ENCODE data around the gene TPX2. TPM values are rescaled to one million over a fixed set of nuclear protein-coding genes. Genes with fewer than 3 reads are reported as not detected.
A peak's percentile ranks its signal among the peaks of the same experiment; 100 is the strongest.
"Not testable (repeated sequence)": the region's sequence is repeated elsewhere in the genome, so short reads cannot be mapped to it uniquely, and the experiment has no call there.

The TPX2 gene
- total RNA-seq, 4 donors from 2014 or later, result 0.21 to 2.7 (median 0.40) TPM

DNA sequence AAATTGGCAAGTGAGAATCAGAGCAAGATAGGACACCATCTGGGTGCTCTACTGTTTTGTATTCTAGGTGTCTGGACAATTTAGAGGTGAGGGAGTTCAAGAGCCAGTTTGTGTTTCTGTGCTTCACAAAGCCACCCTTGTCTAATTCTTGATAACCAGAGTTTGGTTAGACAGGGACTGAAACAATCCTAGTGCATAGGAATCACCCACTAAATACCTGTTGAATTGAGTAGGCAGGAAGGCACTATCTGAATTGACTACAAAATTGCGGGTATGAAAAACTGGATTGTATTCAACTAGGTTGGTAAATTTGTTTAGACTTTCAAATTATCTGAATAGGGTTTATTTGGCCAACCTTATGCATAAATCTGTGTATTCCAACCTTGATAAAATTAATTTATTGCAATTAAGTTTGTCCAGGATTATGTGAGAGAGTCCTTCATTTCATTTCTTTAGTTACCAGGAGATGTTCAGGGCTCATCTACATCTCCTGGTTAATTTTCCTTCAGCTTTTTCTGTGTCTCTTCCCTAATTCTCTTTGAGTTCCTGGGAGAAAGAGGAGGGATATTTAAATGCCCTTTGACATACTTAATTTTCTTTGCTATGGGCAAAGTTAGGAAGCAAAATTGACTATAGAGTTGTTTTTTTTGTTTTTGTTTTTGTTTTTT is 1.7 kb downstream of the TPX2 start:
- TF ChIP-seq EP300 (IDR thresholded peaks at IDR 0.05) (no peak), CTCF (IDR thresholded peaks at IDR 0.05) (no peak), POLR2A (IDR thresholded peaks at IDR 0.05) (no peak)
- H3K27ac ChIP-seq, result no peak overlapping the region
- no peaks in the 10 kb centered on the region for H3K36me3 ChIP-seq
- WGBS, 2 donors, result 50 to 71% methylated on average over 1 of the region's 1 CpG
- no peaks in the 10 kb centered on the region for H3K9me3 ChIP-seq
- H3K27me3 ChIP-seq, result no peaks in the 10 kb centered on the region
- no peak overlapping the region for H3K4me3 ChIP-seq
- no peak for DNase-seq (ENCODE audit: low spot score in 2 of 2)
- H3K4me1 ChIP-seq, result peaks cover 0 to 16% (median 3%) of the 10 kb centered on the region in 4 donors

DNA sequence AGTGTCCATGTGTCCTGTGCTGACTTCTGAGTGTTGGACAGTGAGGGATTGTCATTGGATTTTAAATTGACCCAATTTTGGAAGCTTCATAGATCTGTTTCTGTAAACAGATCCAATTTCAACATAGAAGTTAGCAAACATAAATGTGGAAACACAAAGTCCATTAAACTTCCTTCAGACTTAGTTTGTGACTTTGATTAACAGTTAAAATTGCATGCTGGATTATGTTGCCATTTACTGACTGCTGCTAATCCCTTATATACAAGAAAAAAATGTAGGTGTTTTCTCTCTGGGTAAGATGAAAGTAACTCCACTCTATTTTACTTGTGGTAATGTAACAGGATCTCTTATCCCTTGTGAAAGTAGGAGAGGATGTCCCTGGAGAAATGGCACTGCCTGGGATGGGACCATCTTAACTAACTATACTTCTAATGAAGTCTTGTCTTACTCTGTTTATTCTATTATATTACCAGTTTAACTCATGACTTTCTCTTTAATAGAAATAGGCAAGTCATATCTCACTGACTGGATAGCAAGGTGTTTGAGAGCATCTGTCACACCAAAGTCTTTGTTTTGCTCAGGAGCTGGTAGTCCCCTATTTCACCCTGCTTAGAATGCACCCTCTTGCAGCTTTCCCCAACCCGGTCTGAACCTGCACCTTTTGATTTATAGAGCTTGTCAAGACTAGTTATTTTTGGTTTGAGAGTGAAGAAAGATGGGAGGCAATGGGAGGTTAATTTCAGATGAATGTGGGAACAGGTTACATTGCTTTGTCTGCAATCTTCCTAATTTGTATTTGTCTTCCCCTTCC is 7.2 kb downstream of the TPX2 start:
- H3K27ac ChIP-seq, result no peak overlapping the region
- no peak for TF ChIP-seq POLR2A (IDR thresholded peaks at IDR 0.05)
- no peak for TF ChIP-seq CTCF (IDR thresholded peaks at IDR 0.05)
- no peak for TF ChIP-seq EP300 (IDR thresholded peaks at IDR 0.05)
- H3K36me3 ChIP-seq, result no peaks in the 10 kb centered on the region
- no peaks in the 10 kb centered on the region for H3K9me3 ChIP-seq
- WGBS, 2 donors, result 40 to 62% methylated on average over 1 of the region's 1 CpG
- no peaks in the 10 kb centered on the region for H3K4me1 ChIP-seq
- H3K4me3 ChIP-seq, result no peak overlapping the region
- no peaks in the 10 kb centered on the region for H3K27me3 ChIP-seq
- no peak for DNase-seq (ENCODE audit: low spot score in 2 of 2)

GRCh38 chr20:31747028-31747427 is 7.9 kb downstream of the TPX2 start:
- not testable (repeated sequence) for H3K9me3 ChIP-seq; H3K4me3 ChIP-seq; H3K27me3 ChIP-seq; H3K36me3 ChIP-seq; H3K4me1 ChIP-seq; DNase-seq (ENCODE audit: low spot score in 2 of 2); H3K27ac ChIP-seq
- WGBS, 2 donors, result 84% methylated on average over 14 of the region's 14 CpGs

GRCh38 chr20:31747640-31748039 is 8.6 kb downstream of the TPX2 start:
- peak overlapping the region in 1 of 4 donors; percentile 3 for H3K27ac ChIP-seq
- no peaks in the 10 kb centered on the region for H3K9me3 ChIP-seq
- 59 to 61% methylated on average over 5 of the region's 5 CpGs for WGBS, 2 donors

DNA sequence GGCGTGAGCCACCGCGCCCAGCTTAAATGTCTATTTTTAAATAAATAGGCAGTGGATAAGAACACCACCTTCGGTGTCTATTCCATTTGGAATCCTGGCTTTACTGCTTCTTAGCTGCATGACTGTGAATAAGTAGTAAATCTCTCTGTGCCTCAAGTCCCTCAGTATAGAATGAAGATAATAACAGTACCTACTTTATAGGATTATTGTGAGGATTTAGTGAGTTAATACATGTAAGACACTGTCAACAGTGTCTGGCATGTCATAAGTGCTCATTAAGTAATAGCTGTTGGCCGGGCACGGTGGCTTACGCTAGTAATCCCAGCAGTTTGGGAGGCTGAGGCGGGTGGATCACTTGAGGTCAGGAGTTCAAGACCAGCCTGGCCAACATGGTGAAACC is 10.1 kb downstream of the TPX2 start:
- WGBS, 2 donors, result 93 to 95% methylated on average over 8 of the region's 8 CpGs
- Histone ChIP-seq H3K36me3 (no peaks in the 10 kb centered on the region), H3K27ac (no peak overlapping the region), H3K27me3 (no peaks in the 10 kb centered on the region), H3K9me3 (no peaks in the 10 kb centered on the region), H3K4me3 (no peak overlapping the region), H3K4me1 (no peaks in the 10 kb centered on the region)
- no peak for DNase-seq (ENCODE audit: low spot score in 2 of 2)
- TF ChIP-seq POLR2A (IDR thresholded peaks at IDR 0.05) (no peak), EP300 (IDR thresholded peaks at IDR 0.05) (no peak)

More at GRCh38 chr20:31747640-31748039, 8.6 kb downstream of the TPX2 start:
- no peak for TF ChIP-seq CTCF (IDR thresholded peaks at IDR 0.05)
- TF ChIP-seq EP300 (IDR thresholded peaks at IDR 0.05), result no peak
- TF ChIP-seq POLR2A (IDR thresholded peaks at IDR 0.05), result no peak
- no peaks in the 10 kb centered on the region for H3K27me3 ChIP-seq
- H3K36me3 ChIP-seq, result no peaks in the 10 kb centered on the region
- no peaks in the 10 kb centered on the region for H3K4me1 ChIP-seq
- no peak for DNase-seq (ENCODE audit: low spot score in 2 of 2)
- H3K4me3 ChIP-seq, result no peak overlapping the region

DNA sequence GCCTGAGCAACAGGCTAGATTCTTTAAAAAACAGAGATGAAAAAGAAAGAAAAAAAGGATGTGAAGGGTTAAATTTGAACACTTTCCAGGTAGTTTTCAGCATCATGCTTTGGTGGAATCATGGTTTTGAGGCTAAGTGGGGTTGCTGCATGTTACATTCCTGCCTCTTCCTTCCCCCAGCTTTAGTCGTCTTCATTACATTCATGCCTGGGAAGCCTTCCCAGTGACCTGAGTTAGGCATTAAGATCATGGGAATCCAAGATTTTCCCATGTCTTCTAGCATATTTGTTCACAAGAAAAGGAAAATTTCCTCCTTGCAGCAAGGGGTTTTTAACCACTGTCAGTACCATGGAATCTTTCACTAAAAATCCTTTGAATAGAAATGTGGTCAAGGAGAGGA is 12.0 kb downstream of the TPX2 start:
- no peaks in the 10 kb centered on the region for H3K36me3 ChIP-seq
- TF ChIP-seq CTCF (IDR thresholded peaks at IDR 0.05) (no peak), EP300 (IDR thresholded peaks at IDR 0.05) (no peak), POLR2A (IDR thresholded peaks at IDR 0.05) (no peak)
- WGBS, 2 donors, result 24 to 30% methylated on average over 1 of the region's 1 CpG

More for the DNA sequence above, 12.0 kb downstream of the TPX2 start:
- no peak overlapping the region for H3K4me3 ChIP-seq
- H3K9me3 ChIP-seq, result no peaks in the 10 kb centered on the region
- no peak overlapping the region for H3K27ac ChIP-seq
- DNase-seq (ENCODE audit: low spot score in 2 of 2), result no peak
- H3K27me3 ChIP-seq, result no peaks in the 10 kb centered on the region
- no peaks in the 10 kb centered on the region for H3K4me1 ChIP-seq
